Measurements from ENCODE around the gene SETD4.

The SETD4 gene

DNA sequence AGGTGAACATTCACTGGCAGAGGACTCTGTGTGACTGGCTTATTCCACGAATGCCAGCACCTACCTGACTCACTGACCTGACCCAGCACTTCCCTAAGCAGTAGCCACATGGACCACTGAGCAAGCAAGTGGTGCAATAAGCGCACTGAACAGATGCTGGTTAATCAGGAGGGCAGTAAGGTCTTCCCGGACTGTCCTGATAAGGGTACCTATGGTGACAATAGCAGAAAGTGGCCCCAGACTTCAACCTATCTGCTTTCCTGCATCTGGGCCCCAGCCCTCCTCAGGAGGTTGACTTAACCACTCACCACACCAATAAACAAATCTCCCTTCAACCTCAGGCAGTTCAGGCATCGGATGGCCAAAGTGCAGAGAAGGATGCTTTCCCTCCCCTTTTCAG lies 65.7 kb downstream of the SETD4 start:
- H3K27ac ChIP-seq (ENCODE audit: insufficient read depth, low read depth, low read length, poor library complexity, severe bottlenecking), result no peak overlapping the region
- 70 to 76% methylated on average over 4 of the region's 4 CpGs for WGBS, 2 experiments
- H3K36me3 ChIP-seq (ENCODE audit: control insufficient read depth, insufficient read depth, low read length), result no peaks in the 10 kb centered on the region
- no peaks in the 10 kb centered on the region for H3K4me1 ChIP-seq (ENCODE audit: control insufficient read depth, insufficient read depth, low read length)
- no peaks in the 10 kb centered on the region for H3K27me3 ChIP-seq (ENCODE audit: control insufficient read depth, insufficient read depth, low read length, poor library complexity, severe bottlenecking)
- no peaks in the 10 kb centered on the region for H3K9me3 ChIP-seq (ENCODE audit: control insufficient read depth, low read length)
- no peak overlapping the region for H3K4me3 ChIP-seq (ENCODE audit: insufficient read depth, low read depth, low read length)

DNA sequence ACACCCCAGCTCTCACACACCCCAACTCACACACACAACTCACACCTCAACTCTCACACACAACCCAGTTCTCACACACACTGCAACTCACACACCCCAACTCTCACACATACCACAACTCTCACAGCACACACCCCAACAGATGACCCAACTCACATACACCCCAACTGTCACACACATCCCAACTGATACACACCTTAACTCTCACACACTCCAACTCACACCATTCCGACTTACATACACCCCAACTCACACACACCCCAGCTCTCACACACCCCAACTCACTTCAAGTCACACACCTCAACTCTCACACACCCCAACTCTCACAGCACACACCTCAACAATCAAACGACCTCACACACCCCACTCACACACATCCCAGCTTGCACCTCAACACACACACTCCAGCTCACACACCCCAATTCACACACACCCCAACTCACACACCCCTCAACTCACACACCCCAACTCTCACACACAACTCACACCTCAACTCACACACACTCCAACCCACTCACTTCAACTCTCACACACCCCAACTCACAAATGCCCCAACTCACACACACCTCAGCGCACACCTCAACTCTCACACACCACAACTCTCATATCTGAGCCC lies 66.3 kb downstream of the SETD4 start:
- H3K4me3 ChIP-seq (ENCODE audit: insufficient read depth, low read depth, low read length), result no peak overlapping the region
- no peak overlapping the region for H3K27ac ChIP-seq (ENCODE audit: insufficient read depth, low read depth, low read length, poor library complexity, severe bottlenecking)
- no peaks in the 10 kb centered on the region for H3K27me3 ChIP-seq (ENCODE audit: control insufficient read depth, insufficient read depth, low read length, poor library complexity, severe bottlenecking)
- 72 to 75% methylated on average over 3 of the region's 3 CpGs for WGBS, 2 experiments
- no peaks in the 10 kb centered on the region for H3K9me3 ChIP-seq (ENCODE audit: control insufficient read depth, low read length)
- no peaks in the 10 kb centered on the region for H3K36me3 ChIP-seq (ENCODE audit: control insufficient read depth, insufficient read depth, low read length)
- no peaks in the 10 kb centered on the region for H3K4me1 ChIP-seq (ENCODE audit: control insufficient read depth, insufficient read depth, low read length)

- Histone ChIP-seq H3K4me1 (ENCODE audit: control insufficient read depth, insufficient read depth, low read length) (no peaks in the 10 kb centered on the region), H3K27me3 (ENCODE audit: control insufficient read depth, insufficient read depth, low read length, poor library complexity, severe bottlenecking) (no peaks in the 10 kb centered on the region), H3K9me3 (ENCODE audit: control insufficient read depth, low read length) (no peaks in the 10 kb centered on the region), H3K36me3 (ENCODE audit: control insufficient read depth, insufficient read depth, low read length) (no peaks in the 10 kb centered on the region), H3K27ac (ENCODE audit: insufficient read depth, low read depth, low read length, poor library complexity, severe bottlenecking) (no peak overlapping the region), H3K4me3 (ENCODE audit: insufficient read depth, low read depth, low read length) (no peak overlapping the region)
- WGBS, 2 experiments, result 93 to 95% methylated on average over 6 of the region's 6 CpGs
Observed at GRCh38 chr21:35991131-35991530, 69.2 kb downstream of the SETD4 start.

DNA sequence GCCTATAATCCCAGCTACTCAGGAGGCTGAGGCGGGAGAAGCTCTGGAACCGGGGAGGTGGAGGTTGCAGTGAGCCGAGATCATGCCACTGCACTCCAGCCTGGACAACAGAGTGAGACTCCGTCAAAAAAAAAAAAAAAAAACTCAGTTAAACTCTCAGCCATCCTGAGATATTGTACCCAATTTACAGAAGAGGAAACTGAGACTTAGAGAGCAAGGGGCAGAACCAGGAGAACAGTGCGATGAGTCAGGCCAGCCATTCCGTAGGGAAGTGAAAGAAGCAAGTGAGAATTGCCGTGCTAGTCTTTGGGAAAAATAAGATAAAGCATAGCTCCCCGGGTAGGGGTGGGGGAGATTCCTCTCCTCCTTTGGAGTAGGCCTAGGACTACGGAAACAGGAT lies 69.7 kb downstream of the SETD4 start:
- Histone ChIP-seq H3K9me3 (ENCODE audit: control insufficient read depth, low read length) (no peaks in the 10 kb centered on the region), H3K27me3 (ENCODE audit: control insufficient read depth, insufficient read depth, low read length, poor library complexity, severe bottlenecking) (no peaks in the 10 kb centered on the region), H3K36me3 (ENCODE audit: control insufficient read depth, insufficient read depth, low read length) (no peaks in the 10 kb centered on the region), H3K4me1 (ENCODE audit: control insufficient read depth, insufficient read depth, low read length) (no peaks in the 10 kb centered on the region), H3K27ac (ENCODE audit: insufficient read depth, low read depth, low read length, poor library complexity, severe bottlenecking) (no peak overlapping the region), H3K4me3 (ENCODE audit: insufficient read depth, low read depth, low read length) (no peak overlapping the region)
- WGBS, 2 experiments, result 91 to 96% methylated on average over 9 of the region's 9 CpGs

DNA sequence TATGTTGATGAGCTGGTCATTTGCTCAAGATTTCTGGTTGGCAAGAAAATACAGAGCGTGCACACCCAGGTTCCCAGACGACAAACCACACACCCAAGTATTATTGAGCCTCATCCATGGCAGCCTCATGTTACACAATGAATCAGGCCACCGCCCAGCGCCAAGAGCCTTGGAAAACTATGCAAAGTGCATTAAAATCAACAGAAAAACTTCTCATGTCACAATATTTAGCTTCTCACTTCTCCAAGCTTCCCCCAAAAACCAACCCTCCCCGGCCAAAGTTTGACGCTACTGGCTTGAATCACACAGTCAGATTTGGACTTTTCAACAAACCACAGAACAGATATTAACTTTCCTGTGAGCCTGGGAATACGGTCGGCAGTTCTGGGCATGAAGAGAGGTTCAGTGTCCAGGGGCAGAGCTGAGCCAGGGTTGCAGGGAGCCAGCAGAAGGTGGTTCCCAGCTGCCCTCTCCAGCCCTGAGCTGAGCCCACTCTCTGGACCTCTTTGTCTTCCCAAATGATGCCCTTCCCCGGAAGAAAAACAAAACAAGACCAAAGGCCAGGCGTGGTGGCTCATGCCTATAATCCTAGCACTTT lies 71.1 kb downstream of the SETD4 start:
- Histone ChIP-seq H3K27ac (ENCODE audit: insufficient read depth, low read depth, low read length, poor library complexity, severe bottlenecking) (no peak overlapping the region), H3K36me3 (ENCODE audit: control insufficient read depth, insufficient read depth, low read length) (no peaks in the 10 kb centered on the region), H3K4me3 (ENCODE audit: insufficient read depth, low read depth, low read length) (no peak overlapping the region), H3K4me1 (ENCODE audit: control insufficient read depth, insufficient read depth, low read length) (no peaks in the 10 kb centered on the region), H3K9me3 (ENCODE audit: control insufficient read depth, low read length) (no peaks in the 10 kb centered on the region), H3K27me3 (ENCODE audit: control insufficient read depth, insufficient read depth, low read length, poor library complexity, severe bottlenecking) (no peaks in the 10 kb centered on the region)
- 93 to 96% methylated on average over 10 of the region's 10 CpGs for WGBS, 2 experiments

DNA sequence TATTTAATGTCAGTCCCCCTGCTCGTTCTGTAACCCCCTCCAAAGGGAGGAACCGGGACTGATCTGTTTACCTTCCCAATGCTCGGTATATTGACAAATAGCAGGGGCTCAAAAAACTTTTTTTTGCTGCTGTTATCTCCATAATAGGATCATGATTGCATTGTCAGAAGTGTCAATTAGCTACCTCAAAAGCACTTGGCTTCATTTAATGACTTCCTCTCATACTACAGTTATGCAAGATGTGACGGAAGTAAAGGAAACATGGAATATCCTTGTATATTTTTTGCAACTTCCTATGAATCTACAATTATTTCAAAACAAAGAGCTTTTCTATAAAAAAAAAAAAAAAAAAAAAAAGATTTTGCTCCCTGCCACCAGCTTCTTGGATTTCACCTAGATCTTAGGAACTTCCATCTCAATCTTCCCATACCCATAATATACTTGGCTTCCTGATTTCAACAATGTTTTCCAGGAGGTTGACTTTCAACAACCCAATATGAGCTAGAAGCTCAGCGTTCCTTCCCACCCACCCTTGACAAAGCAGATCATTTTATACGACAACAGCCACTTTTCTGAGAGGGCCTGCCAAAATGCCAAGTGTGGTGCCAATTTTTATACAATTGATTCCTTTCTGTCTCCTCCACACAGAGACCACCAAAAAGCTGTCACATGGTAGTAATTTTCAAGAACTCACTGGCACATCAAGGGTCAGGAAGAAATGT lies 71.7 kb downstream of the SETD4 start:
- no peaks in the 10 kb centered on the region for H3K36me3 ChIP-seq (ENCODE audit: control insufficient read depth, insufficient read depth, low read length)
- WGBS, 2 experiments, result 84 to 92% methylated on average over 6 of the region's 6 CpGs
- no peaks in the 10 kb centered on the region for H3K27me3 ChIP-seq (ENCODE audit: control insufficient read depth, insufficient read depth, low read length, poor library complexity, severe bottlenecking)
- no peak overlapping the region for H3K27ac ChIP-seq (ENCODE audit: insufficient read depth, low read depth, low read length, poor library complexity, severe bottlenecking)
- no peaks in the 10 kb centered on the region for H3K9me3 ChIP-seq (ENCODE audit: control insufficient read depth, low read length)
- no peaks in the 10 kb centered on the region for H3K4me1 ChIP-seq (ENCODE audit: control insufficient read depth, insufficient read depth, low read length)
- no peak overlapping the region for H3K4me3 ChIP-seq (ENCODE audit: insufficient read depth, low read depth, low read length)

- H3K36me3 ChIP-seq (ENCODE audit: control insufficient read depth, insufficient read depth, low read length), result no peaks in the 10 kb centered on the region
- H3K27me3 ChIP-seq (ENCODE audit: control insufficient read depth, insufficient read depth, low read length, poor library complexity, severe bottlenecking), result no peaks in the 10 kb centered on the region
- no peak overlapping the region for H3K27ac ChIP-seq (ENCODE audit: insufficient read depth, low read depth, low read length, poor library complexity, severe bottlenecking)
- no peaks in the 10 kb centered on the region for H3K4me1 ChIP-seq (ENCODE audit: control insufficient read depth, insufficient read depth, low read length)
- no peaks in the 10 kb centered on the region for H3K9me3 ChIP-seq (ENCODE audit: control insufficient read depth, low read length)
- no peak overlapping the region for H3K4me3 ChIP-seq (ENCODE audit: insufficient read depth, low read depth, low read length)
- WGBS, 2 experiments, result 91 to 95% methylated on average over 5 of the region's 5 CpGs
Observed at GRCh38 chr21:35987475-35987874, 72.9 kb downstream of the SETD4 start.

DNA sequence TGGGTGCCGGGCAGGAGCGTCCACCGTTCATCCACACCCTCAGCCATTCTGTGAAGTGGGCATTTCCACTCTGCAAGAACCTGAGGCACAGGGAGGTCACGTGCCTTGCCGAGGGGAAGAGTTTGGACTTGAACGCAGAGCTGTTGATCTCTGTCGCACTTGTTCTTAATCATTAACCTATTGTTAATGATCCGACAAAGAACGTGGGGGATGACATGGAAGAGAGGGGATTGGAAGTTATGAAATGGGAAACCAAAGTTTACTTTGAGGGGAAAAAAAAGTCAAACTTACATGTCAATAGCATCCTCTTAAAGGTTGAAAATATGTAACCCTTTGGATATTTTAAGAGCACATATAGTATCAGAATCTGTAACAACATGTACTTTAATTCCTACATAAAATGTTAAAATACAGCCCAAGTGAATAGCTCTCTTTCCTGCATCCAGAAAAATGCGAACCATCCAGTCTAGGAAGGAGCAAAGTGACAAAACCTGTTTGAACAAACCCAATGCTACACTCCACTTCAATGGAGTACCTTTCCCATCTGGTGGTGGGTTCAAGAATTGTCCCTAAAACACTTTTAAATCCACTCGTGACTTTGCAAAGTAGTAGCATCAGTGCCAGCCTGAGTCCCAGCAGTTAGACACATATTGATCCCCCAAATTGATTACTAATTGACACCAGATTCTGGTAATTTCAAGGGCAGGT lies 75.5 kb downstream of the SETD4 start:
- Histone ChIP-seq H3K36me3 (ENCODE audit: control insufficient read depth, insufficient read depth, low read length) (no peaks in the 10 kb centered on the region), H3K9me3 (ENCODE audit: control insufficient read depth, low read length) (no peaks in the 10 kb centered on the region), H3K27me3 (ENCODE audit: control insufficient read depth, insufficient read depth, low read length, poor library complexity, severe bottlenecking) (no peaks in the 10 kb centered on the region), H3K4me3 (ENCODE audit: insufficient read depth, low read depth, low read length) (no peak overlapping the region), H3K4me1 (ENCODE audit: control insufficient read depth, insufficient read depth, low read length) (no peaks in the 10 kb centered on the region), H3K27ac (ENCODE audit: insufficient read depth, low read depth, low read length, poor library complexity, severe bottlenecking) (no peak overlapping the region)
- WGBS, 2 experiments, result 87 to 89% methylated on average over 11 of the region's 11 CpGs
